Naive thymus-derived CD8-positive, alpha-beta T cell (primary cell): ENCODE data around the gene SIK3. TPM values are rescaled to one million over a fixed set of nuclear protein-coding genes. Genes with fewer than 3 reads are reported as not detected.
A peak's percentile ranks its signal among the peaks of the same experiment; 100 is the strongest.

ENCODE experiments used
- ATAC-seq, 2 donors: fragments of 150-1000 bp; cut with Tn5 transposase in 1 of 2; sonication (Bioruptor Pico), chemical (Tn5 transposase) in 1 of 2; 1 replicate in 1 of 2; 2 replicates in 1 of 2; pipeline ENCODE4 v1.10.0; 2021; ENCODE audit warnings: mild to moderate bottlenecking in 2 of 2, moderate library complexity in 2 of 2
- POLR2A ChIA-PET: fragments of 350-600 bp; sonication (Branson Sonifier 250); formaldehyde crosslinking; loops from one replicate; lab custom pipeline; 2021; ENCODE audit warnings: antibody characterized with exemption; lab: Charles Lee
- DNase-seq, 10 donors: peaks; one replicate each; pipeline versions ENCODE4 v3.0.0 to v3.0.0-alpha.2; 2020 to 2022
- H3K27ac Mint-ChIP-seq, 10 donors: one replicate each; pipeline ENCODE4 v1.8.0; 2020 to 2022; ENCODE audit warnings: mild to moderate bottlenecking in 10 of 10, mixed read lengths in 10 of 10, moderate library complexity in 4 of 10, inconsistent platforms in 1 of 10
- H3K27me3 Mint-ChIP-seq, 5 donors: one replicate each; pipeline ENCODE4 v1.8.0; 2021 to 2022; ENCODE audit warnings: mixed read lengths in 5 of 5
- H3K36me3 Mint-ChIP-seq, 3 donors: one replicate each; pipeline ENCODE4 v1.8.0; 2020 to 2022; ENCODE audit warnings: mixed read lengths in 3 of 3, mild to moderate bottlenecking in 2 of 3, inconsistent platforms in 1 of 3
- H3K4me1 Mint-ChIP-seq, 4 donors: one replicate each; pipeline ENCODE4 v1.8.0; 2021 to 2022; ENCODE audit warnings: mixed read lengths in 4 of 4
- H3K4me3 Mint-ChIP-seq, 10 donors: one replicate each; pipeline ENCODE4 v1.8.0; 2020 to 2022; ENCODE audit warnings: mild to moderate bottlenecking in 10 of 10, mixed read lengths in 10 of 10, moderate library complexity in 6 of 10, inconsistent platforms in 1 of 10
- H3K9me3 Mint-ChIP-seq, 9 donors: one replicate each; pipeline ENCODE4 v1.8.0; 2020 to 2022; ENCODE audit warnings: mixed read lengths in 9 of 9, mild to moderate bottlenecking in 3 of 9, inconsistent platforms in 1 of 9, moderate library complexity in 1 of 9
- polyA plus RNA-seq, 3 donors: library from polyadenylated mRNA; unstranded; fragments of 300-500 nt; fragmentation: Illumina TruSeq; gene quantifications; one replicate each; pipeline ENCODE4 v1.2.3, GENCODE V29; 2021
- total RNA-seq, 8 experiments: library from RNA in 2 of 8; stranded (reverse) in 2 of 8; gene quantifications; one replicate each; pipeline ENCODE4 v1.2.3 and lab custom pipeline; 2021 to 2026

The SIK3 gene
- total and polyA plus RNA-seq, 5 experiments from 2014 or later, result 14.1 to 69.2 (median 16.2) TPM

DNA sequence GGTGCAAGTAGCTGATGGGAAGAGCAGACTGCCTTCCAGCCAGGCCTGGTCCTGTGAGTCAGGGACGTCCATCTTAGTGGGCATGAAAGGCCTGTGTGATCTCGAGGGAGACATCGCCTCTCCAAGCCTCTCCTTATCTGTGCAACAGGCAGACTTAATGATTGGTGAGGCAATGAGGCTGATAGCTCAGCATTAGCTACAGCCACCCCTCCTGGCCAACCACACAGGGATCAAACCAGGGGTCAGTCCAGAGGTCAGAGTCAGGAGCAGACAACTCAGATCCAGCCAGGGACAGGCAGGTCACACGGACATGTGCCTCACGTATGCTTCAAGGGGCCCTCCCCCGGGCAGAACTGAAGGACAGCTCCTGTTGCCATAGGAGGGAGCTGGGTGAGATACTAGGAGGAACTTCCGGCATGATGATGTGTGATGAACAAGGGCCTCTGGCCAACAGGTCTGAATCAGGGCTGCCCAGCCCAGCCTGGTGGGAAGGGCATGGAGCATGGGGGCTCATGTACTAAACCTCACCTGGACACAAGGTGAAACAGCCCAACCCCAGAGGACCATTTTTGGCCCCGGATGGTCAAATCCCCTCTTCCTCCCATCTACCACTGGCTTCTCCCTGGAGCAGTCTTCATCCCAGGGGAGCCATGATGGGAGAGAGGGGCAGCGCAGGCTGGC lies 271.3 kb downstream of the SIK3 start:
- no peak for DNase-seq
- Mint-ChIP-seq H3K27ac (no peak overlapping the region), H3K4me1 (no peaks in the 10 kb centered on the region), H3K4me3 (no peak overlapping the region), H3K36me3 (no peaks in the 10 kb centered on the region), H3K9me3 (no peaks in the 10 kb centered on the region), H3K27me3 (no peaks in the 10 kb centered on the region)
- POLR2A ChIA-PET, result interaction anchor here (0.5 kb wide), 1 partner anchor 312 kb away, joined by 3 read pairs; no protein-coding TSS in a partner anchor
- no peak for ATAC-seq

GRCh38 chr11:116825854-116826750 lies 272.1 kb downstream of the SIK3 start:
- Mint-ChIP-seq H3K4me3 (no peak overlapping the region), H3K36me3 (no peaks in the 10 kb centered on the region), H3K27ac (no peak overlapping the region), H3K4me1 (no peaks in the 10 kb centered on the region), H3K9me3 (no peaks in the 10 kb centered on the region), H3K27me3 (no peaks in the 10 kb centered on the region)
- DNase-seq, result no peak
- ATAC-seq, result no peak
- POLR2A ChIA-PET, result no interaction called here

DNA sequence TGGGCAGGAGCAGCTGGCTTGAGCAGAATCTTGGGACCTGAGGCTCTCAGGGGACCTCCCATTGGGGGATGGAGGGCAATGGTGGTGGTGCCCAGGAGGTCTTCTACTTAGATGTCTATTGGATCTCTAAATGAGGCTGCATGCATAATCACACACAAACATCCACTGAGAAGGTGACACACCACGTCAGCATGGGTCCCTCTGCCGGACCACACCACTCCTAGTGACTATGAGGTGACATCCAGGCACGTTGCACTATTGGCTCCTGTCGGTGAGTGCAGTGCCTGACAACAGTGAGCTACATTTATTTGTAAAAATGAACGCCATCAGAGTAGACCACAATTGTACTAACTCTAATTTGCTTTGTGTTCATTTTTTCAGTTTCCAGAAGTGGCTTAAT lies 272.8 kb downstream of the SIK3 start:
- Mint-ChIP-seq H3K4me3 (no peak overlapping the region), H3K4me1 (no peaks in the 10 kb centered on the region), H3K27me3 (no peaks in the 10 kb centered on the region), H3K36me3 (no peaks in the 10 kb centered on the region), H3K9me3 (no peaks in the 10 kb centered on the region), H3K27ac (no peak overlapping the region)
- POLR2A ChIA-PET, result no interaction called here
- no peak for DNase-seq
- no peak for ATAC-seq

DNA sequence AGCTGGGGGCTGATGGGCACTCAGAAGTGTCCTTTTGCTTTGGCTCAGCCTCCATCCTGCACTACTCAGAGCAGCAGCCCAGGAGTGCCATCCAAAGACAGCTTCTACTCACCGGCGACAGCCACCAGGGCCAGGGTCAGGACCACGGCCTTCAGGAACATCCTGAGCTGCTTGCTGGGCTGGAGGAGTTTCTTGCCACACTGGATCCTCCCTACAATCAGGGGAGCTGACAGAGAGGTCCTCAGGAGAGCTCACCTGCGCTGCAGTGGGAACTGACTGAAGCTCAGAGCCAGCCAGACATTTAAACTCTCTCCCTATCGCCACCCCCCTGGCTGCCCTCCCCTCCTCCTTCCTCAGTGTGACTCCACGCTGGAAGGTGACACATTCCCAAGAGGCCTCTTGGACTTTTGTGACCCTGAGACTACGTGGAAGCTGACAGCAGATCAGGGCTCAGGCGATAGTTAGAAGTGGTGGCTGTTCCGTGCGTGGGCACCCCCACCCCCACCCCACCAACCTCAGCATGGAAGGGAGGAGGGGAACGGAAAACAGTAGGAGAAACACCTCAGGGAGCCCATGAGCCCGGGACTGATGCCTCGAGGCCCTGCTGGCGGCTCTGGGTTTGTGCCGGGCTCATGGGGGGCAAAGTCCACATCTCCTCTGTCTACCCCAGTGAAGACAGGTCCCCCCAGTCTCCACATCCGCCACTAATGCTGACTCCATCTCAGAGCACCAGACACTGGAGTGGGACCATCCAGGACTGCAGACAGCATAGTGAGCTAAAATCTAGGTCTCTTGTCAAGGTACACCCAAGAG lies 275.0 kb downstream of the SIK3 start, which contains the start of gene APOA4:
Gene APOA4 (minus strand): TSS at position 274 of the 813 bp plus-strand sequence. CDS start 113 bp downstream, at position 161.
- POLR2A ChIA-PET, result interaction anchor here (0.9 to 1.4 kb wide), 2 partner anchors 30 to 36 kb away, joined by 5 read pairs; partner anchors contain the start of gene ZPR1
- no peaks in the 10 kb centered on the region for H3K9me3 Mint-ChIP-seq
- peak within 1 kb of the TSS in 1 of 10 donors; percentile 54 for H3K27ac Mint-ChIP-seq

DNA sequence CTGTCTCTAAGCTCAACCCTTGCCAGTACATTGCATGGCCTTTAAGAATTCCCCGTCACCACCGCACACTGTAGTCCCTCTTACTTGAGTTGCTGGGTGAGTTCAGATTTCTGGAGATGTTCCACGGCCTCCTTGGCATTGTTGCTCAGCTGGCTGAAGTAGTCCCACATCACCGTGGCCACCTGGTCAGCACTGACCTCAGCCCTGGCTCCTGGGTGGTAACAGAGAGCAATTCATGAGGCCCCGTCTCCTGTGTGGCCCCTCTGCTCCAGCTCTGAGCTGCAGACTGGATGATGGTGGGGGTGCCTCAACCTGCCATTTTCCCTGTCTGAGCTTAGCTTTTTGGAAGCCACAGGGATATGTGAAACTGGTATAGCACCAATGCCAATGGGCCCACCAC lies 275.7 kb downstream of the SIK3 start:
- POLR2A ChIA-PET, result interaction anchor here (0.9 to 1.4 kb wide), 2 partner anchors 31 to 35 kb away, joined by 5 read pairs; partner anchors contain the start of gene ZPR1
- H3K36me3 Mint-ChIP-seq, result no peaks in the 10 kb centered on the region
- no peaks in the 10 kb centered on the region for H3K27me3 Mint-ChIP-seq
- DNase-seq (peak in 1 of 10 donors; percentile 5), ATAC-seq (no peak)
- no peaks in the 10 kb centered on the region for H3K4me1 Mint-ChIP-seq
- H3K4me3 Mint-ChIP-seq, result no peak overlapping the region
- H3K9me3 Mint-ChIP-seq, result no peaks in the 10 kb centered on the region
- peak overlapping the region in 1 of 10 donors; percentile 54 for H3K27ac Mint-ChIP-seq

More for the DNA sequence above, 275.0 kb downstream of the SIK3 start, which contains the start of gene APOA4:
- Mint-ChIP-seq H3K27me3 (no peaks in the 10 kb centered on the region), H3K4me1 (no peaks in the 10 kb centered on the region), H3K4me3 (no peak within 1 kb of the TSS), H3K36me3 (no peaks in the 10 kb centered on the region)
- no peak for DNase-seq
- no peak for ATAC-seq

GRCh38 chr11:116821050-116821918 lies 276.9 kb downstream of the SIK3 start:
- Mint-ChIP-seq H3K27ac (no peak overlapping the region), H3K4me1 (no peaks in the 10 kb centered on the region)
- POLR2A ChIA-PET, result no interaction called here

GRCh38 chr11:116819049-116819448 lies 279.2 kb downstream of the SIK3 start:
- H3K36me3 Mint-ChIP-seq, result no peaks in the 10 kb centered on the region
- no peak overlapping the region for H3K4me3 Mint-ChIP-seq
- no peaks in the 10 kb centered on the region for H3K9me3 Mint-ChIP-seq
- ATAC-seq, result no peak
- DNase-seq, result no peak
- H3K27ac Mint-ChIP-seq, result no peak overlapping the region
- POLR2A ChIA-PET, result interaction anchor here (0.6 to 0.7 kb wide), 2 partner anchors 276 to 355 kb away, joined by 3 to 5 read pairs; no protein-coding TSS in a partner anchor
- H3K27me3 Mint-ChIP-seq, result no peaks in the 10 kb centered on the region
- H3K4me1 Mint-ChIP-seq, result peaks cover 0 to 2% (median 0%) of the 10 kb centered on the region in 4 donors

More at GRCh38 chr11:116821050-116821918, 276.9 kb downstream of the SIK3 start:
- Mint-ChIP-seq H3K9me3 (no peaks in the 10 kb centered on the region), H3K27me3 (no peaks in the 10 kb centered on the region), H3K4me3 (no peak overlapping the region), H3K36me3 (no peaks in the 10 kb centered on the region)
- DNase-seq (no peak), ATAC-seq (no peak)

- H3K9me3 Mint-ChIP-seq, result no peaks in the 10 kb centered on the region
- DNase-seq (no peak), ATAC-seq (no peak)
- no peaks in the 10 kb centered on the region for H3K27me3 Mint-ChIP-seq
- no peak overlapping the region for H3K27ac Mint-ChIP-seq
- POLR2A ChIA-PET, result no interaction called here
- H3K36me3 Mint-ChIP-seq, result no peaks in the 10 kb centered on the region
- H3K4me3 Mint-ChIP-seq, result no peak overlapping the region
- H3K4me1 Mint-ChIP-seq, result peaks cover 0 to 2% (median 0%) of the 10 kb centered on the region in 4 donors
These were observed 283.7 kb downstream of the SIK3 start for GRCh38 chr11:116814502-116814901.

GRCh38 chr11:116813781-116814471 lies 284.3 kb downstream of the SIK3 start:
- DNase-seq, result no peak
- no peaks in the 10 kb centered on the region for H3K9me3 Mint-ChIP-seq
- H3K27me3 Mint-ChIP-seq, result peaks cover 0 to 2% (median 0%) of the 10 kb centered on the region in 5 donors
- ATAC-seq, result no peak
- H3K27ac Mint-ChIP-seq, result peak overlapping the region in 1 of 10 donors; percentile 17
- peaks cover 0 to 2% (median 0%) of the 10 kb centered on the region in 4 donors for H3K4me1 Mint-ChIP-seq
- H3K4me3 Mint-ChIP-seq, result peak overlapping the region in 1 of 10 donors; percentile 34
- H3K36me3 Mint-ChIP-seq, result no peaks in the 10 kb centered on the region
- POLR2A ChIA-PET, result no interaction called here

GRCh38 chr11:116813170-116813569 lies 285.1 kb downstream of the SIK3 start:
- ATAC-seq (no peak), DNase-seq (no peak)
- Mint-ChIP-seq H3K9me3 (no peaks in the 10 kb centered on the region), H3K4me3 (no peak overlapping the region), H3K36me3 (no peaks in the 10 kb centered on the region), H3K27me3 (peaks cover 0 to 2% (median 0%) of the 10 kb centered on the region in 5 donors), H3K4me1 (peaks cover 0 to 2% (median 0%) of the 10 kb centered on the region in 4 donors), H3K27ac (no peak overlapping the region)
- POLR2A ChIA-PET, result no interaction called here

GRCh38 chr11:116812109-116812508 lies 286.1 kb downstream of the SIK3 start:
- peaks cover 0 to 2% (median 0%) of the 10 kb centered on the region in 4 donors for H3K4me1 Mint-ChIP-seq
- H3K9me3 Mint-ChIP-seq, result no peaks in the 10 kb centered on the region
- no peak overlapping the region for H3K4me3 Mint-ChIP-seq
- H3K27me3 Mint-ChIP-seq, result peaks cover 0 to 2% (median 0%) of the 10 kb centered on the region in 5 donors
- POLR2A ChIA-PET, result no interaction called here
- DNase-seq (no peak), ATAC-seq (no peak)
- no peaks in the 10 kb centered on the region for H3K36me3 Mint-ChIP-seq
- no peak overlapping the region for H3K27ac Mint-ChIP-seq
